ENCODE results near the gene HOXB8.

The HOXB8 gene

GRCh38 chr17:48567646-48568354, 47.3 kb downstream of the HOXB8 start:
- DNase-seq (ENCODE audit: low spot score), result no peak

- DNase-seq (ENCODE audit: low spot score), result no peak
Observed at GRCh38 chr17:48567209-48567608, 47.9 kb downstream of the HOXB8 start.

GRCh38 chr17:48566717-48567116, 48.4 kb downstream of the HOXB8 start:
- no peak for DNase-seq (ENCODE audit: low spot score)

GRCh38 chr17:48565925-48566710, 49.0 kb downstream of the HOXB8 start:
- no peak for DNase-seq (ENCODE audit: low spot score)

- no peak for DNase-seq (ENCODE audit: low spot score)
Observed at GRCh38 chr17:48565022-48565554, 50.0 kb downstream of the HOXB8 start.

GRCh38 chr17:48564188-48565021, 50.7 kb downstream of the HOXB8 start:
- DNase-seq (ENCODE audit: low spot score), result peak; percentile 61

- no peak for DNase-seq (ENCODE audit: low spot score)
Observed at GRCh38 chr17:48563867-48564187, 51.3 kb downstream of the HOXB8 start.

GRCh38 chr17:48563385-48563838, 51.7 kb downstream of the HOXB8 start:
- DNase-seq (ENCODE audit: low spot score), result no peak

- DNase-seq (ENCODE audit: low spot score), result no peak
Observed at GRCh38 chr17:48562934-48563333, 52.2 kb downstream of the HOXB8 start.
